ENCODE data around the gene PRKCH. TPM values are rescaled to one million over a fixed set of nuclear protein-coding genes. Genes with fewer than 3 reads are reported as not detected.

The PRKCH gene
- total RNA-seq, 1 donor from 2014 or later = 8.4 TPM

- DNase-seq (ENCODE audit: low read depth) = no peak
- TF ChIP-seq CTCF (IDR thresholded peaks at IDR 0.05; ENCODE audit: insufficient read depth, low read length, poor library complexity, severe bottlenecking) = no peak
- Histone ChIP-seq H3K36me3 (ENCODE audit: control insufficient read depth, insufficient read depth, low read length) (no peaks in the 10 kb centered on the region), H3K27me3 (ENCODE audit: control insufficient read depth, insufficient read depth, low read length) (no peaks in the 10 kb centered on the region), H3K4me3 (ENCODE audit: low read depth, low read length) (no peak overlapping the region)
These were observed 117.1 kb downstream of the PRKCH start for GRCh38 chr14:61438497-61438859.

DNA sequence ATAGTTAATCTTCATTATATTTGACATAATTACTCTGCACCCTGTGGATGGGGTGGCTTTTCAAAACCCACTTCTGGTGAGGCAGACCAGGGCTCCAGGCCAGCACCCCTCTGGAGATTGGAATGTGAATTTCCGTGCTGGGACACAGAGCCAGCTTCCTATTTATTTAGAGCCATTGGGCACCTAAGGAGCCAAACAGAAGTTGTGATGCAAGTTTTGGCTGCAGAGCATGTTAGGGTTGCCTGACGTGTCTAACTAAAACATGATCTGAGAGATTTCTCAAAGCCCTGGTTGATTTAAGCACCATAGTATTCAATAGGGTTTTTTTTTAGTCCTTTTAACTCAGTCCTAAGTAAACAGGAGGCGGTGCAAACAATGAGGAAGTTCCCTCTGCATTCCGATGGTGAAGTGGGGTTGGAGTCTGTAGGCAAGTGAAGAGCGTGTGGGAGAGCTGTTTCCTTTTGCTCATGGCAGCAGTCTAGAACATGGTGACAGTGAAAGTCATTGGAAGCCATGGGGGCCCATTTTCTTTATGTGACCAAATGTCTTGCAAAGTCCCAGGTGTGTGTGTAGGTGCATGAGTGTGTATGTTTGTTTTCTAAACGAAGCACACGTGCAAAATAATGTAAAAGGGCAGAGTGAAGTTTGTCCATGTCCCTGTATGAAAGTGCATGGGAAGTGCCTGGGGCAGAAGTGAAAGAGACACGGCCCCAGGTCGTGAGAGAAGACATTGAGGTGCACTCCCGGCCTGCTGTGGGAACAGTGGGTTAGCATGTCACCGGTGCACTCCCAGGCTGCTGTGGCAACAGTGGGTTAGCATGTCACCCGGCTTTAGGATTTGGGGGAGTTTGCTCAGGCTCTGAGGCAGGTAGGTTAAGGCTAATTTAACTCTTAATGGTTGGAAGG lies 117.7 kb downstream of the PRKCH start:
- Histone ChIP-seq H3K27me3 (ENCODE audit: control insufficient read depth, insufficient read depth, low read length) (no peaks in the 10 kb centered on the region), H3K4me3 (ENCODE audit: low read depth, low read length) (no peak overlapping the region), H3K36me3 (ENCODE audit: control insufficient read depth, insufficient read depth, low read length) (no peaks in the 10 kb centered on the region)
- TF ChIP-seq CTCF (IDR thresholded peaks at IDR 0.05; ENCODE audit: insufficient read depth, low read length, poor library complexity, severe bottlenecking) = no peak
- DNase-seq (ENCODE audit: low read depth) = no peak

DNA sequence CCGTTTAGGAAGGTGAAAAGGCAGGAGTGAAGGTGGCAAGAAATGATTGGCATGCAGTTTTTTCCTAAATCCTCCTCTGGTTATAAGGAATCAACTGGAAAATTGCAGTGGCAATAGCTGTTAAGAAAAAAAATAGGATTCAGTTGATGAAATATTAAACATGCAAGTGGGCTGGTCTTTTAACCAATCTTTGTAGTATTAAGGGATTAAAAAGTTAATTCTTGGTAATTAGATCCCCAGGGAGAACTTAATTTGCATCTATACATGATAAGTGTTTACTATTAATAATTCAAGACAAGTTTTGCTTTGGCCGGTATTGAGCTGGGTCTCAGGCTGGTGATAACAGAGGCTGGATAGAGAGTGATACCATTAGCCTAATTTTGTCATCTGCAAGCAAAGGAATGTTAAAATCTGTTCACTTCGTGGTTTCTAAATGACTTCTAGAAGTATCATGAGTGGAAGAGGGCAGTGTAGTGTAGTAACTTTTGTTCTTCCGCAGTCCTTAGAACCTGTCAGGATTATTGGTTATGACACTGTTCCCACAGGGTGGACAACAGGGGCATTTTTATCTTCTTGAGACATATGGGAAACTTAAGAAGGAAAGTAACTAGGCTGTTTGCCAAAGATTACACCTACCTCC lies 118.5 kb downstream of the PRKCH start:
- no peak for TF ChIP-seq CTCF (IDR thresholded peaks at IDR 0.05; ENCODE audit: insufficient read depth, low read length, poor library complexity, severe bottlenecking)
- H3K4me3 ChIP-seq (ENCODE audit: low read depth, low read length) = no peak overlapping the region
- H3K27me3 ChIP-seq (ENCODE audit: control insufficient read depth, insufficient read depth, low read length) = no peaks in the 10 kb centered on the region
- no peaks in the 10 kb centered on the region for H3K36me3 ChIP-seq (ENCODE audit: control insufficient read depth, insufficient read depth, low read length)
- no peak for DNase-seq (ENCODE audit: low read depth)

DNA sequence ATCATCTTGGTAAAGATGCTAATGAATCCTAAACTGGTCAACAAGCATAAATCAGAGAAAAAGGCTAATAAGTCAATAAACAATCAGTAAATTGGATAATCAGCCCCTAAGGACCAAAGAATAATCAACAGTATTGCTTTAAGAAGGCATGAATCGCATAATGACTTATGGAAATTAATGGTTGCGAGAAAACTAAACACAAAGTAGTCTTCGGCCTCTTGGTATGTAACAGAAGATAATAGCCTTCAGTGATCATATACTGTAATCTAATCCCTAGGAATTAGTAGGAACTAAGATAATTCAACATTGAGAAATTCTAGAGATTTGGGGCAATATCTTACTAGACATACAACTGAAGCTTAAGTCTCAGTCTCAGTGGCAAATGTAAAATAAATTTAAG lies 122.1 kb downstream of the PRKCH start:
- no peaks in the 10 kb centered on the region for H3K36me3 ChIP-seq (ENCODE audit: control insufficient read depth, insufficient read depth, low read length)
- no peaks in the 10 kb centered on the region for H3K27me3 ChIP-seq (ENCODE audit: control insufficient read depth, insufficient read depth, low read length)
- no peak for DNase-seq (ENCODE audit: low read depth)
- no peak for TF ChIP-seq CTCF (IDR thresholded peaks at IDR 0.05; ENCODE audit: insufficient read depth, low read length, poor library complexity, severe bottlenecking)
- no peak overlapping the region for H3K4me3 ChIP-seq (ENCODE audit: low read depth, low read length)

- Histone ChIP-seq H3K4me3 (ENCODE audit: low read depth, low read length) (no peak overlapping the region), H3K36me3 (ENCODE audit: control insufficient read depth, insufficient read depth, low read length) (no peaks in the 10 kb centered on the region), H3K27me3 (ENCODE audit: control insufficient read depth, insufficient read depth, low read length) (no peaks in the 10 kb centered on the region)
- no peak for DNase-seq (ENCODE audit: low read depth)
- TF ChIP-seq CTCF (IDR thresholded peaks at IDR 0.05; ENCODE audit: insufficient read depth, low read length, poor library complexity, severe bottlenecking) = no peak
These were observed 122.9 kb downstream of the PRKCH start for GRCh38 chr14:61444215-61444768.
